Measurements from ENCODE around the gene ERVH48-1. TPM values are rescaled to one million over a fixed set of nuclear protein-coding genes. Genes with fewer than 3 reads are reported as not detected.
"Not testable (repeated sequence)": the region's sequence is repeated elsewhere in the genome, so short reads cannot be mapped to it uniquely, and the experiment has no call there.

The ERVH48-1 gene
- total RNA-seq, 1 experiment from 2014 or later, result not detected

DNA sequence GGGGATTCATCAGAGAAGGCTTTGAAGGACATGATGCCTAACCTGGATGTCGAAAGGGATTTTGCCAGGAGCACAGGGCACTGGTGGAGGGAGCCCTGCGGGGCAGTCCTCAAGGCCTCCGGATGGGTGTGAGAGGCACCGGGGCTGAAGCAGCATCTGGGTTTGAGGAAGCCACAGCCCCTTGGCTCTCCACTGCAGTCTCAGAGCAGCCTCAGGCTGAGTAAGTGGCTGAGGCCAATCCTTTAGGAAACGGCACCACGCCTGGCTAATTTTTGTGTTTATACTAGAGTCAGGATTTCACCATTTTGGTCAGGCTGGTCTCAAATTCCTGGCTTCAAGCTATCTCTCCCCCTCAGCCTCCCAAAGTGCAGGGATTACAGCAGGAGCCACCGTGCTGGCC is 12.0 kb downstream of the ERVH48-1 start:
- H3K27me3 Mint-ChIP-seq (ENCODE audit: insufficient read depth, unreplicated experiment), result no peaks in the 10 kb centered on the region
- no peak overlapping the region for H3K27ac Mint-ChIP-seq (ENCODE audit: low read depth, unreplicated experiment)
- H3K36me3 Mint-ChIP-seq (ENCODE audit: insufficient read depth, unreplicated experiment), result peaks cover 58% of the 10 kb centered on the region
- H3K4me1 Mint-ChIP-seq (ENCODE audit: insufficient read depth, unreplicated experiment), result no peaks in the 10 kb centered on the region
- H3K4me3 Mint-ChIP-seq (ENCODE audit: unreplicated experiment), result no peak overlapping the region
- POLR2A ChIA-PET, result no interaction called here
- BruUV-seq (replicated peaks), result no TSS peak
- intact Hi-C loops (cut with micrococcal nuclease), result no loop called here
- CTCF ChIA-PET, result interaction anchor here (0.6 kb wide), 1 partner anchor 22 kb away, joined by 4 read pairs; no protein-coding TSS in a partner anchor
- TF ChIP-seq CTCF (IDR thresholded peaks at IDR 0.05; ENCODE audit: unreplicated experiment), result no peak
- no peaks in the 10 kb centered on the region for H3K9me3 Mint-ChIP-seq (ENCODE audit: unreplicated experiment)
- no peak for DNase-seq (ENCODE audit: unreplicated experiment)

- H3K27me3 Mint-ChIP-seq (ENCODE audit: insufficient read depth, unreplicated experiment); H3K4me1 Mint-ChIP-seq (ENCODE audit: insufficient read depth, unreplicated experiment); DNase-seq (ENCODE audit: unreplicated experiment); H3K4me3 Mint-ChIP-seq (ENCODE audit: unreplicated experiment); intact Hi-C loops (cut with micrococcal nuclease); CTCF ChIA-PET; H3K27ac Mint-ChIP-seq (ENCODE audit: low read depth, unreplicated experiment); H3K9me3 Mint-ChIP-seq (ENCODE audit: unreplicated experiment); BruUV-seq (replicated peaks): not testable (repeated sequence)
- H3K36me3 Mint-ChIP-seq (ENCODE audit: insufficient read depth, unreplicated experiment), result peaks cover 73% of the 10 kb centered on the region
- POLR2A ChIA-PET, result interaction anchor here (0.6 kb wide), 1 partner anchor 441 kb away, joined by 4 read pairs; no protein-coding TSS in a partner anchor
Measured at GRCh38 chr21:42911920-42912319, 13.5 kb downstream of the ERVH48-1 start.

DNA sequence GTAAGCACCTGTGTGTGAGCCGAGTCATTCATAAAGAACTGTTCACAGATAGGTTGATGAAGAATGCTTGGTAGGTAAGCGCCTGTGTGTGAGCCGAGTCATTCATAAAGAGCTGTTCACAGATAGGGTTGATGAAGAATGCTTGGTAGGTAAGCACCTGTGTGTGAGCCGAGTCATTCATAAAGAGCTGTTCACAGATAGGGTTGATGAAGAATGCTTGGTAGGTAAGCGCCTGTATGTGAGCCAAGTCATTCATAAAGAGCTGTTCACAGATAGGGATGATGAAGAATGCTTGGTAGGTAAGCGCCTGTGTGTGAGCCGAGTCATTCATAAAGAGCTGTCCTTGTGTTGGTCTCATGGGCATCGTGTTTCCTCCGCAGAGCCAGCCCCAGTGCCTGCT is 16.9 kb downstream of the ERVH48-1 start:
- H3K4me3 Mint-ChIP-seq (ENCODE audit: unreplicated experiment); intact Hi-C loops (cut with micrococcal nuclease); H3K27me3 Mint-ChIP-seq (ENCODE audit: insufficient read depth, unreplicated experiment); DNase-seq (ENCODE audit: unreplicated experiment); H3K9me3 Mint-ChIP-seq (ENCODE audit: unreplicated experiment); BruUV-seq (replicated peaks); H3K27ac Mint-ChIP-seq (ENCODE audit: low read depth, unreplicated experiment); H3K4me1 Mint-ChIP-seq (ENCODE audit: insufficient read depth, unreplicated experiment): not testable (repeated sequence)
- peaks cover 98% of the 10 kb centered on the region for H3K36me3 Mint-ChIP-seq (ENCODE audit: insufficient read depth, unreplicated experiment)
- ChIA-PET CTCF (interaction anchor here (0.7 kb wide), 1 partner anchor 466 kb away, joined by 3 read pairs; no protein-coding TSS in a partner anchor), POLR2A (interaction anchor here (1.1 kb wide), 1 partner anchor 65 kb away, joined by 4 read pairs; no protein-coding TSS in a partner anchor)

DNA sequence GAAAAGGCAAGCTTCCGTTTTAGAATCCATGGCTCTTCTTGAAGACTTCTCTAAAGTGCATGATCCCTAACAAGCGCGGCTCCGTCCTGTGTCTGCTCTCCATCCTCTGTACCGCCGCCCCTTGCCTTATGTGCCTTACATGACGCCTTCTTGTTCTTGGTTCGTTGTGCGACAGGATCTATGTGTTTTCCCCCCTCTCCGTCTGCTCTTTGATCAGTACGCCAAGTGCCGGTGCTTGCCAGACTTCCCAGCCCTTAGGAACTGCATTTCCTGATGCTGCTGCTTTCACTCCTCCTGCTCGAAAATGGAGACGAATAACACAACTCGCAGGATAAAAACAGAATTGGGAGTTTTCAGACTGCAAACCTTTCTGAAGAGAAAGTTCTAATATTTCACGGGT is 19.2 kb downstream of the ERVH48-1 start:
- peaks cover 100% of the 10 kb centered on the region for H3K36me3 Mint-ChIP-seq (ENCODE audit: insufficient read depth, unreplicated experiment)
- no TSS peak for BruUV-seq (replicated peaks)
- ChIA-PET CTCF (no interaction called here), POLR2A (interaction anchor here (0.6 kb wide), 1 partner anchor 76 kb away, joined by 3 read pairs; no protein-coding TSS in a partner anchor)
- no peak overlapping the region for H3K4me3 Mint-ChIP-seq (ENCODE audit: unreplicated experiment)
- H3K27ac Mint-ChIP-seq (ENCODE audit: low read depth, unreplicated experiment), result peak overlapping the region; percentile 27
- no peak for TF ChIP-seq CTCF (IDR thresholded peaks at IDR 0.05; ENCODE audit: unreplicated experiment)
- intact Hi-C loops (cut with micrococcal nuclease), result no loop called here
- no peaks in the 10 kb centered on the region for H3K4me1 Mint-ChIP-seq (ENCODE audit: insufficient read depth, unreplicated experiment)
- DNase-seq (ENCODE audit: unreplicated experiment), result no peak
- no peaks in the 10 kb centered on the region for H3K9me3 Mint-ChIP-seq (ENCODE audit: unreplicated experiment)
- H3K27me3 Mint-ChIP-seq (ENCODE audit: insufficient read depth, unreplicated experiment), result no peaks in the 10 kb centered on the region

- ChIA-PET CTCF (no interaction called here), POLR2A (interaction anchor here (0.9 kb wide), 1 partner anchor 12 kb away, joined by 3 read pairs; no protein-coding TSS in a partner anchor)
- no peak for DNase-seq (ENCODE audit: unreplicated experiment)
- Mint-ChIP-seq H3K4me1 (ENCODE audit: insufficient read depth, unreplicated experiment) (no peaks in the 10 kb centered on the region), H3K4me3 (ENCODE audit: unreplicated experiment) (no peak overlapping the region), H3K27ac (ENCODE audit: low read depth, unreplicated experiment) (no peak overlapping the region), H3K36me3 (ENCODE audit: insufficient read depth, unreplicated experiment) (peaks cover 100% of the 10 kb centered on the region), H3K27me3 (ENCODE audit: insufficient read depth, unreplicated experiment) (no peaks in the 10 kb centered on the region), H3K9me3 (ENCODE audit: unreplicated experiment) (no peaks in the 10 kb centered on the region)
- no peak for TF ChIP-seq CTCF (IDR thresholded peaks at IDR 0.05; ENCODE audit: unreplicated experiment)
- no TSS peak for BruUV-seq (replicated peaks)
- intact Hi-C loops (cut with micrococcal nuclease), result no loop called here
Measured at GRCh38 chr21:42905195-42905594, 20.2 kb downstream of the ERVH48-1 start.
